GM21576 (cell line): ENCODE data around the gene ADAMTS19.
"Not testable (repeated sequence)": the region's sequence is repeated elsewhere in the genome, so short reads cannot be mapped to it uniquely, and the experiment has no call there.

ENCODE experiments used
- ATAC-seq: cut with Tn5 transposase; IDR thresholded peaks from one replicate; pipeline ENCODE4 v1.9.1; 2021; ENCODE audit warnings: mild to moderate bottlenecking, moderate library complexity; ENCODE audit not compliant: unreplicated experiment

ADAMTS19 gene, protein sequence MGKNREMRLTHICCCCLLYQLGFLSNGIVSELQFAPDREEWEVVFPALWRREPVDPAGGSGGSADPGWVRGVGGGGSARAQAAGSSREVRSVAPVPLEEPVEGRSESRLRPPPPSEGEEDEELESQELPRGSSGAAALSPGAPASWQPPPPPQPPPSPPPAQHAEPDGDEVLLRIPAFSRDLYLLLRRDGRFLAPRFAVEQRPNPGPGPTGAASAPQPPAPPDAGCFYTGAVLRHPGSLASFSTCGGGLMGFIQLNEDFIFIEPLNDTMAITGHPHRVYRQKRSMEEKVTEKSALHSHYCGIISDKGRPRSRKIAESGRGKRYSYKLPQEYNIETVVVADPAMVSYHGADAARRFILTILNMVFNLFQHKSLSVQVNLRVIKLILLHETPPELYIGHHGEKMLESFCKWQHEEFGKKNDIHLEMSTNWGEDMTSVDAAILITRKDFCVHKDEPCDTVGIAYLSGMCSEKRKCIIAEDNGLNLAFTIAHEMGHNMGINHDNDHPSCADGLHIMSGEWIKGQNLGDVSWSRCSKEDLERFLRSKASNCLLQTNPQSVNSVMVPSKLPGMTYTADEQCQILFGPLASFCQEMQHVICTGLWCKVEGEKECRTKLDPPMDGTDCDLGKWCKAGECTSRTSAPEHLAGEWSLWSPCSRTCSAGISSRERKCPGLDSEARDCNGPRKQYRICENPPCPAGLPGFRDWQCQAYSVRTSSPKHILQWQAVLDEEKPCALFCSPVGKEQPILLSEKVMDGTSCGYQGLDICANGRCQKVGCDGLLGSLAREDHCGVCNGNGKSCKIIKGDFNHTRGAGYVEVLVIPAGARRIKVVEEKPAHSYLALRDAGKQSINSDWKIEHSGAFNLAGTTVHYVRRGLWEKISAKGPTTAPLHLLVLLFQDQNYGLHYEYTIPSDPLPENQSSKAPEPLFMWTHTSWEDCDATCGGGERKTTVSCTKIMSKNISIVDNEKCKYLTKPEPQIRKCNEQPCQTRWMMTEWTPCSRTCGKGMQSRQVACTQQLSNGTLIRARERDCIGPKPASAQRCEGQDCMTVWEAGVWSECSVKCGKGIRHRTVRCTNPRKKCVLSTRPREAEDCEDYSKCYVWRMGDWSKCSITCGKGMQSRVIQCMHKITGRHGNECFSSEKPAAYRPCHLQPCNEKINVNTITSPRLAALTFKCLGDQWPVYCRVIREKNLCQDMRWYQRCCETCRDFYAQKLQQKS

DNA sequence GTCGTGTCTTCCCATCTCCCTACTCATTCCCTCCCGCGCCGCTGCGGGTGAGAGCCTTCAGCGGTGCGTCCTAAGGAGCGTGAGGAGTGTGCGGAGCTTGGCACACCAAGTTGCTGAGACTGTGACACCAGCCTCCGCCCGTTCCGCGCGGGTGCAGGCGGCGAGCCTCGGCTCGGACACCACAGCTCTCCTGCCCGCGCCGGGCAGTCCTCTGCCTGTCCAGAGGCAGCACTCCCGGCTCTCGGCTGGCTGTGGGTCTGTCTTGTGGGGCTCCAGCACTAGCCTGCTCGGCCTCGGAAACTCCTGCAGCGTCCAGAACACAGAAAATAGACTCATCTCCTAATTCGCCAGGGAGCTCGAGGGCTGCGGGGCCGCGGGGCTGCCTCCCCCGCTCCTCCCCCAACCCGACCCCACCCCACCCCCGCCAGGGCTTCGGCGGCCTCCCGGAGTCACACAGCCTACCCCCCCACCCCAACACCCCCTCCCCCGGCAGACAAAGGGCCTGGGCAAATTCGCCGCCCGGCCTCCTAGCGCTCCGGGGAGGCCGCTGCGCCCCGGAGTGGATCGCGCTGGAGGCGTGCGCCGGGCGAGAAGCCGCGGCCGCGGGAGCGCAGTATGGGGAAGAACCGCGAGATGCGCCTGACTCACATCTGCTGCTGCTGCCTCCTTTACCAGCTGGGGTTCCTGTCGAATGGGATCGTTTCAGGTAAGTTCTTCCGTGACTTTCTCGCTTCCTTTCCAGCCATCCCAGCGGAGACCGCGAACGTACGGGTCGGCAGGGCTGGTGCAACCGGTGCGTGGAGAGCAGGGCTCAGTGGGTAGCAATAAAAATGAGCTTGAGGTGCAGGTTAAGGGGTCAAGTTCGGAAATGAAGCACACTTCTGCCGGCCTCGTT is at the start of gene ADAMTS19:
TSS of gene ADAMTS19 (plus strand) at position 522 of the 895 bp plus-strand sequence. CDS start at position 616, 94 bp downstream.
- ATAC-seq, result peak; percentile 44

- no peak for ATAC-seq
Observed at GRCh38 chr5:129410488-129410887, 49.6 kb upstream of the ADAMTS19 start.

GRCh38 chr5:129412721-129413120 is 47.4 kb upstream of the ADAMTS19 start:
- ATAC-seq, result no peak

DNA sequence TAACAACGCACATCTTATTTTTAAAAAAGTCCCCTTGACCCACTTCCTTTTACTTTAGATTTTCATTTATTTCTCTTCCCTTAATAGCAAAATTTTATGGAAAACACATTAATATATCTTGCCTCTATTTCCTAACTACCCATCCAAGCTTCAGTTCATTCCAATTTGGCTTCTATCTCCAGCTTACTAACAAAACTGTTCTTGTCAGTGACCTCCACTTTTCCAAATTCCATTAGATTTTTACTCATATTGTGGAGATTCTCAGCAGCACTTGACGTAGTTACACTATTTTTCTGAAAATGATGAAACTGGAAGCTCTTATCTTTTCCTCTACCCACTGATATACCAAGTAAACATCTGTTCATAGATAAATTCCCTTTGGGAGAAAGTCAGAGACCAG is 46.5 kb upstream of the ADAMTS19 start:
- no peak for ATAC-seq

- ATAC-seq, result no peak
Observed at GRCh38 chr5:129419292-129419691, 40.8 kb upstream of the ADAMTS19 start.

DNA sequence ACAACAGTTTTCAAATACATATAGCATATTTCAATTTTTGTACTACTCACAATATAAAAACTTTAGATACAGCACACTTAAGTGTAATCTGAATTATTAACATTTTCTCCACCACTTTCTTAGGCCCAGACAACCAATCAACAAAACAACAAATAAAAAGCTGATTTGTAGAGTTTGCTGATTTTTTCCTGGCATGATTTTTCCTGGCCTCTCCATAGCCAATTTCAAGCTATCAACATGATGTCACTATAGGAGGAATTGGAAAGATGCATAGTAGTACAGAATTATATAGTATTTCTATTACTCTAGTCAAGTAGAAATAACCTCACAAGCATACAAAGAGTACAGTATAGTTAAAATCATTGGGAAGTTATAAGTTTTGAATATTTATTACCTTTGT is 35.1 kb upstream of the ADAMTS19 start:
- ATAC-seq, result no peak

DNA sequence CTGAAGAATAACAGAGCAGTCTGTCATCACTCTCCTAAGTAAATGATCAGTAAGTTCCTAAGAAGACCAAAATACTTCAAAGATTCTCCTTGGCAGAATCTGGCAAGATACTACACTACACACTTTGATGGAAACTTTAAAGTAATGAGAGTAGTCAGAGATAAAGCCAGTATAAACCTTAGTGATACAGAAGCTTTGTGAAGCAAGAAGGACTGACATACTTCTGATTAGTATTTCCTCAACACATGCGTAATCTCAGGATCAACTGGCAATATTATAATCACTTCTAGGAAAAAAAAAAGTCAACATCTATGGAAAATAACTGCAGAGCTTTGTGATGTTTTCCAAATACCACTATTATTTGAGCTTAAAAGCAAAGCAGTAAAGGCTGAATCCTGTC is 34.0 kb upstream of the ADAMTS19 start:
- no peak for ATAC-seq

- ATAC-seq, result not testable (repeated sequence)
Observed at GRCh38 chr5:129428636-129429035, 31.5 kb upstream of the ADAMTS19 start.

GRCh38 chr5:129431406-129431805 is 28.7 kb upstream of the ADAMTS19 start:
- no peak for ATAC-seq

- ATAC-seq, result no peak
Observed at GRCh38 chr5:129438322-129438721, 21.8 kb upstream of the ADAMTS19 start.

- no peak for ATAC-seq
Observed at GRCh38 chr5:129440424-129440823, 19.7 kb upstream of the ADAMTS19 start.

DNA sequence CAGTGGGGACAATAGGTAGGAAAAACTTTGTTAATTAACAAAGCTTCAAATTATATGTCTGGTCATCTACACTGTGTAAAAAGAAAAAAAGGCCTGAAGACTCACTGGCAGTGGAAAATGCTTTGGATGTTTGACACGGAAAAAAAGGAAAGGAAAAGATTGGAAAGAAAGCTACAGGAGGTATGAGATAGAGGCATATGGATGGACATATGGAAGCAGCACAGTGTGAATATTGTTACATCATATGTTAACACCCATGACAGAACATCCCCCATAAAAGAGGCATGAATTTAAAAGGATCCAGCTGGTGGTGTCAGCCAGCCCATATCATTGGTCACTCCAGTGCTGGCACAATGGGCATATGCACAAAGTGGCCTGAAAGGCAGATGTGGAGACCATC is 19.0 kb upstream of the ADAMTS19 start:
- no peak for ATAC-seq

- ATAC-seq, result no peak
Observed at GRCh38 chr5:129445379-129445778, 14.7 kb upstream of the ADAMTS19 start.

DNA sequence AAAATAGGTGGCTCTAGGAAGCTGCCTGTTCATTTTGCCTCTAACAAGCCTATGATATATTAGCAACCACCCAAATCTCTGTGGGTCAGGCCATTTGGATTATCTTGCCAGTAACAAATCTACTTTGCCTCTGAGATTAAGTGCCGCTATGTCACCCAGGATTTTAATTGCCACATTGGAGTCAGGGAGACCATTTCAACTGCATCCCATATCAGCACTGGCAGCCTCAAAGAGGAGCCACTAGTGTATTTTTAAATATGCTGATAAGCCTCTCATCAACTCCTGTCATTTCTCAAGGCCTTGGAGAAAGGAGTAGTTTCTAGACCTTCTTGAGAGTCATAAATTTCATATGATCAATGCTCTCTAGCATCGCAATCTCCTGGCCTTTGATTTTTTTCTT is 12.1 kb upstream of the ADAMTS19 start:
- no peak for ATAC-seq

- no peak for ATAC-seq
Observed at GRCh38 chr5:129448654-129449053, 11.4 kb upstream of the ADAMTS19 start.

- ATAC-seq, result no peak
Observed at GRCh38 chr5:129454461-129454860, 5.6 kb upstream of the ADAMTS19 start.

DNA sequence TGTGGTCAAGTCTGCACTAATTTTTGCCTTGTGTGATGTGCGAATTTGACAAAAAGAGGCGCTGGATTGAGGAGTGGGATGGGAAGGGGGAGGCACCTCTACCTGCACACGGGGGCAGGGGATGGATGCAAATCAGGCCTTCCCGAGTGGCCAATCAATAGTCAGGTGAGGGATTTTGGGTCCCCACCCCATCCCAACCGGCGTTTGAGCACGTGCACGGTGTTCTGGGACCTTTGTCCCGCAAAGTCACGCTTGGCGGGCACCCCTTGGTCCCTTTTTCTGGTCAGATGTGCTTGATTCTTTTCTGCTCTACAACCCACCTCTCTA is 685 bp upstream of the ADAMTS19 start:
- no peak for ATAC-seq

DNA sequence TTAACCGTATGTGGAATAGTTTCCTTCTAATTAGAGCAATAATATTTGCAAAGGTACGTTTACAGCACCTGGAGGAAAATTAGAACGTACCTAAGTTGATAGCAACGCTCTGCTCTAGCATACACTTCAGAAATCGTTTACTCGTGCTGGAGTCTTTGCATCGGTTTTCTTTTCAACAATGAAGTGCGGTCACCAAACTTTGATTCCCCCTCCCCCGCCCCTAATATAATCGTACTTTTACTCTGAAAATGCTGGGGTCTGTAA is 506 bp downstream of the ADAMTS19 start:
- no peak for ATAC-seq

DNA sequence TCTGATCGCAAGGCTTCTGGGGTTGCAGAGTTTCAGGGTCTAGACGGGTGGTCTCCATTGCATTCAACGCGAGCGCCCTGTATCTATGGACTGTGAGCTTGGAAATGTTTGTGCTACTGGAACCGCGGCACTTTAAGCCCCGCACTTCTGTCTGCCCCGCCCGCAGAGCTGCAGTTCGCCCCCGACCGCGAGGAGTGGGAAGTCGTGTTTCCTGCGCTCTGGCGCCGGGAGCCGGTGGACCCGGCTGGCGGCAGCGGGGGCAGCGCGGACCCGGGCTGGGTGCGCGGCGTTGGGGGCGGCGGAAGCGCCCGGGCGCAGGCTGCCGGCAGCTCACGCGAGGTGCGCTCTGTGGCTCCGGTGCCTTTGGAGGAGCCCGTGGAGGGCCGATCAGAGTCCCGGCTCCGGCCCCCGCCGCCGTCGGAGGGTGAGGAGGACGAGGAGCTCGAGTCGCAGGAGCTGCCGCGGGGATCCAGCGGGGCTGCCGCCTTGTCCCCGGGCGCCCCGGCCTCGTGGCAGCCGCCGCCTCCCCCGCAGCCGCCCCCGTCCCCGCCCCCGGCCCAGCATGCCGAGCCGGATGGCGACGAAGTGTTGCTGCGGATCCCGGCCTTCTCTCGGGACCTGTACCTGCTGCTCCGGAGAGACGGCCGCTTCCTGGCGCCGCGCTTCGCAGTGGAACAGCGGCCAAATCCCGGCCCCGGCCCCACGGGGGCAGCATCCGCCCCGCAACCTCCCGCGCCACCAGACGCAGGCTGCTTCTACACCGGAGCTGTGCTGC is 1.0 kb downstream of the ADAMTS19 start:
- no peak for ATAC-seq
